ENCODE data around the gene SEC14L1. TPM values are rescaled to one million over a fixed set of nuclear protein-coding genes. Genes with fewer than 3 reads are reported as not detected.
"Not testable (repeated sequence)": the region's sequence is repeated elsewhere in the genome, so short reads cannot be mapped to it uniquely, and the experiment has no call there.

The SEC14L1 gene
- total and polyA plus RNA-seq, 2 donors, result 13.5 to 28.7 TPM

- peaks cover 0 to 32% of the 10 kb centered on the region in 2 donors for H3K27me3 ChIP-seq (ENCODE audit: control insufficient read depth in 2 of 2, insufficient read depth in 1 of 2, low read length in 1 of 2)
- H3K4me3 ChIP-seq (ENCODE audit: low read length in 2 of 2), result no peak overlapping the region
- 95% methylated on average over 17 of the region's 17 CpGs for WGBS
- H3K4me1 ChIP-seq (ENCODE audit: control insufficient read depth in 2 of 2, insufficient read depth in 2 of 2, low read length in 2 of 2), result peaks cover 2 to 15% of the 10 kb centered on the region in 2 donors
- no peak for DNase-seq (ENCODE audit: low read depth in 6 of 9, low spot score in 9 of 9)
- no peaks in the 10 kb centered on the region for H3K36me3 ChIP-seq (ENCODE audit: control insufficient read depth in 2 of 2, insufficient read depth in 2 of 2, low read length in 1 of 2)
- H3K9me3 ChIP-seq (ENCODE audit: control insufficient read depth in 2 of 2, insufficient read depth in 1 of 2, low read length in 1 of 2), result no peaks in the 10 kb centered on the region
- H3K27ac ChIP-seq (ENCODE audit: low read depth in 1 of 2, low read length in 1 of 2), result no peak overlapping the region
These were observed 107.7 kb downstream of the SEC14L1 start for GRCh38 chr17:77248216-77249114.

- Histone ChIP-seq H3K4me1 (ENCODE audit: control insufficient read depth in 2 of 2, insufficient read depth in 2 of 2, low read length in 2 of 2) (peaks cover 2 to 6% of the 10 kb centered on the region in 2 donors), H3K27me3 (ENCODE audit: control insufficient read depth in 2 of 2, insufficient read depth in 1 of 2, low read length in 1 of 2) (peaks cover 0 to 33% of the 10 kb centered on the region in 2 donors), H3K36me3 (ENCODE audit: control insufficient read depth in 2 of 2, insufficient read depth in 2 of 2, low read length in 1 of 2) (no peaks in the 10 kb centered on the region), H3K4me3 (ENCODE audit: low read length in 2 of 2) (no peak overlapping the region), H3K9me3 (ENCODE audit: control insufficient read depth in 2 of 2, insufficient read depth in 1 of 2, low read length in 1 of 2) (no peaks in the 10 kb centered on the region), H3K27ac (ENCODE audit: low read depth in 1 of 2, low read length in 1 of 2) (no peak overlapping the region)
- DNase-seq (ENCODE audit: low read depth in 6 of 9, low spot score in 9 of 9), result no peak
- 97% methylated on average over 4 of the region's 4 CpGs for WGBS
These were observed 110.9 kb downstream of the SEC14L1 start for GRCh38 chr17:77251622-77252183.

GRCh38 chr17:77252306-77252705 lies 111.5 kb downstream of the SEC14L1 start:
- not testable (repeated sequence) for H3K4me3 ChIP-seq (ENCODE audit: low read length in 2 of 2); H3K27ac ChIP-seq (ENCODE audit: low read depth in 1 of 2, low read length in 1 of 2); H3K4me1 ChIP-seq (ENCODE audit: control insufficient read depth in 2 of 2, insufficient read depth in 2 of 2, low read length in 2 of 2); H3K36me3 ChIP-seq (ENCODE audit: control insufficient read depth in 2 of 2, insufficient read depth in 2 of 2, low read length in 1 of 2); DNase-seq (ENCODE audit: low read depth in 6 of 9, low spot score in 9 of 9); H3K9me3 ChIP-seq (ENCODE audit: control insufficient read depth in 2 of 2, insufficient read depth in 1 of 2, low read length in 1 of 2)
- WGBS, result 70% methylated on average over 7 of the region's 7 CpGs
- peaks cover 0 to 29% of the 10 kb centered on the region in 2 donors for H3K27me3 ChIP-seq (ENCODE audit: control insufficient read depth in 2 of 2, insufficient read depth in 1 of 2, low read length in 1 of 2)

GRCh38 chr17:77253611-77254051 lies 112.9 kb downstream of the SEC14L1 start:
- H3K36me3 ChIP-seq (ENCODE audit: control insufficient read depth in 2 of 2, insufficient read depth in 2 of 2, low read length in 1 of 2), result no peaks in the 10 kb centered on the region
- DNase-seq (ENCODE audit: low read depth in 6 of 9, low spot score in 9 of 9), result no peak
- WGBS, result 85% methylated on average over 11 of the region's 11 CpGs
- H3K9me3 ChIP-seq (ENCODE audit: control insufficient read depth in 2 of 2, insufficient read depth in 1 of 2, low read length in 1 of 2), result peaks cover 0 to 3% of the 10 kb centered on the region in 2 donors
- H3K27me3 ChIP-seq (ENCODE audit: control insufficient read depth in 2 of 2, insufficient read depth in 1 of 2, low read length in 1 of 2), result peaks cover 0 to 16% of the 10 kb centered on the region in 2 donors
- H3K27ac ChIP-seq (ENCODE audit: low read depth in 1 of 2, low read length in 1 of 2), result no peak overlapping the region
- H3K4me3 ChIP-seq (ENCODE audit: low read length in 2 of 2), result no peak overlapping the region
- H3K4me1 ChIP-seq (ENCODE audit: control insufficient read depth in 2 of 2, insufficient read depth in 2 of 2, low read length in 2 of 2), result no peaks in the 10 kb centered on the region

- no peak for DNase-seq (ENCODE audit: low read depth in 6 of 9, low spot score in 9 of 9)
- WGBS, result 84% methylated on average over 25 of the region's 25 CpGs
- H3K9me3 ChIP-seq (ENCODE audit: control insufficient read depth in 2 of 2, insufficient read depth in 1 of 2, low read length in 1 of 2), result peaks cover 0 to 3% of the 10 kb centered on the region in 2 donors
- H3K36me3 ChIP-seq (ENCODE audit: control insufficient read depth in 2 of 2, insufficient read depth in 2 of 2, low read length in 1 of 2), result no peaks in the 10 kb centered on the region
- H3K27ac ChIP-seq (ENCODE audit: low read depth in 1 of 2, low read length in 1 of 2), result no peak overlapping the region
- no peaks in the 10 kb centered on the region for H3K4me1 ChIP-seq (ENCODE audit: control insufficient read depth in 2 of 2, insufficient read depth in 2 of 2, low read length in 2 of 2)
- no peak overlapping the region for H3K4me3 ChIP-seq (ENCODE audit: low read length in 2 of 2)
- H3K27me3 ChIP-seq (ENCODE audit: control insufficient read depth in 2 of 2, insufficient read depth in 1 of 2, low read length in 1 of 2), result peaks cover 0 to 6% of the 10 kb centered on the region in 2 donors
These were observed 114.4 kb downstream of the SEC14L1 start for GRCh38 chr17:77254951-77255825.

- not testable (repeated sequence) for H3K4me3 ChIP-seq (ENCODE audit: low read length in 2 of 2); H3K27me3 ChIP-seq (ENCODE audit: control insufficient read depth in 2 of 2, insufficient read depth in 1 of 2, low read length in 1 of 2); H3K4me1 ChIP-seq (ENCODE audit: control insufficient read depth in 2 of 2, insufficient read depth in 2 of 2, low read length in 2 of 2); H3K36me3 ChIP-seq (ENCODE audit: control insufficient read depth in 2 of 2, insufficient read depth in 2 of 2, low read length in 1 of 2); H3K9me3 ChIP-seq (ENCODE audit: control insufficient read depth in 2 of 2, insufficient read depth in 1 of 2, low read length in 1 of 2); H3K27ac ChIP-seq (ENCODE audit: low read depth in 1 of 2, low read length in 1 of 2); DNase-seq (ENCODE audit: low read depth in 6 of 9, low spot score in 9 of 9)
- 92% methylated on average over 14 of the region's 14 CpGs for WGBS
These were observed 115.2 kb downstream of the SEC14L1 start for GRCh38 chr17:77255970-77256369.

- Histone ChIP-seq H3K4me1 (ENCODE audit: control insufficient read depth in 2 of 2, insufficient read depth in 2 of 2, low read length in 2 of 2) (no peaks in the 10 kb centered on the region), H3K9me3 (ENCODE audit: control insufficient read depth in 2 of 2, insufficient read depth in 1 of 2, low read length in 1 of 2) (peaks cover 0 to 3% of the 10 kb centered on the region in 2 donors), H3K36me3 (ENCODE audit: control insufficient read depth in 2 of 2, insufficient read depth in 2 of 2, low read length in 1 of 2) (no peaks in the 10 kb centered on the region), H3K27ac (ENCODE audit: low read depth in 1 of 2, low read length in 1 of 2) (no peak overlapping the region), H3K4me3 (ENCODE audit: low read length in 2 of 2) (no peak overlapping the region), H3K27me3 (ENCODE audit: control insufficient read depth in 2 of 2, insufficient read depth in 1 of 2, low read length in 1 of 2) (peaks cover 0 to 6% of the 10 kb centered on the region in 2 donors)
- DNase-seq (ENCODE audit: low read depth in 6 of 9, low spot score in 9 of 9), result no peak
- 82% methylated on average over 2 of the region's 2 CpGs for WGBS
These were observed 115.9 kb downstream of the SEC14L1 start for GRCh38 chr17:77256710-77257109.

GRCh38 chr17:77257169-77257568 lies 116.4 kb downstream of the SEC14L1 start:
- no peak for DNase-seq (ENCODE audit: low read depth in 6 of 9, low spot score in 9 of 9)
- Histone ChIP-seq H3K9me3 (ENCODE audit: control insufficient read depth in 2 of 2, insufficient read depth in 1 of 2, low read length in 1 of 2) (peaks cover 0 to 3% of the 10 kb centered on the region in 2 donors), H3K4me1 (ENCODE audit: control insufficient read depth in 2 of 2, insufficient read depth in 2 of 2, low read length in 2 of 2) (no peaks in the 10 kb centered on the region), H3K36me3 (ENCODE audit: control insufficient read depth in 2 of 2, insufficient read depth in 2 of 2, low read length in 1 of 2) (no peaks in the 10 kb centered on the region), H3K27me3 (ENCODE audit: control insufficient read depth in 2 of 2, insufficient read depth in 1 of 2, low read length in 1 of 2) (peaks cover 0 to 6% of the 10 kb centered on the region in 2 donors), H3K27ac (ENCODE audit: low read depth in 1 of 2, low read length in 1 of 2) (no peak overlapping the region), H3K4me3 (ENCODE audit: low read length in 2 of 2) (no peak overlapping the region)
- 98% methylated on average over 1 of the region's 1 CpG for WGBS

All from thymus (tissue), 11 donors.